Psoas muscle (tissue), 8 donors: ENCODE data around the gene RAPGEF6. TPM values are rescaled to one million over a fixed set of nuclear protein-coding genes. Genes with fewer than 3 reads are reported as not detected.
A peak's percentile ranks its signal among the peaks of the same experiment; 100 is the strongest.

ENCODE experiments used
- ATAC-seq, 4 donors: fragments of 200-7000 bp; cut with Tn5 transposase; one replicate each; pipeline ENCODE4 v1.9.1; 2020; ENCODE audit warnings: moderate library complexity in 3 of 4, mild to moderate bottlenecking in 2 of 4
- DNase-seq, 2 donors: peaks; one replicate each; pipeline ENCODE4 v3.0.0-alpha.2; 2020
- H3K27ac ChIP-seq: fragments of 200-600 bp; one replicate; pipeline ENCODE4 v1.8.0; 2022
- H3K27me3 ChIP-seq, 3 donors: fragments of 200-600 bp in 1 of 3; one replicate each; pipeline versions ENCODE4 v1.6.1 to v1.8.0; 2013 to 2022; ENCODE audit warnings: low read length in 2 of 3, mild to moderate bottlenecking in 2 of 3, moderate library complexity in 1 of 3; ENCODE audit not compliant: insufficient read depth in 3 of 3
- H3K36me3 ChIP-seq, 2 donors: fragments of 200-600 bp in 1 of 2; one replicate each; pipeline versions ENCODE4 v1.6.1 to v1.8.0; 2013 to 2022; ENCODE audit warnings: low read depth in 1 of 2, mild to moderate bottlenecking in 1 of 2, moderate library complexity in 1 of 2; ENCODE audit not compliant: insufficient read depth in 1 of 2
- H3K4me1 ChIP-seq: fragments of 200-600 bp; one replicate; pipeline ENCODE4 v1.8.0; 2022
- H3K4me3 ChIP-seq: fragments of 200-600 bp; one replicate; pipeline ENCODE4 v1.8.0; 2022; ENCODE audit warnings: mild to moderate bottlenecking
- H3K9me3 ChIP-seq: fragments of 200-600 bp; one replicate; pipeline ENCODE4 v1.8.0; 2022
- WGBS, 3 donors: extraction: QIAGEN DNeasy Blood & Tissue Kit; methylation state at CpG; one replicate each; pipeline versions ENCODE4 v1.1.6 to v1.1.7; 2013; 5-methylcytosine and 5-hydroxymethylcytosine counted together
- intact Hi-C, 2 donors: fragments of 100-400 bp; cut with DNase I; formaldehyde crosslinking; loops; one replicate each; pipeline versions ENCODE4 v1.11.0 to v1.14.2; 2022
- polyA plus RNA-seq, 3 donors: library from polyadenylated mRNA; stranded (reverse); fragments of 200-250 nt; gene quantifications; one replicate each; pipeline ENCODE4 v1.2.3, GENCODE V29; 2013
- total RNA-seq, 4 donors: library from RNA; stranded (reverse); fragmentation: NEBNext Ultra II Directional in 2 of 4; extraction: Animal tissue kit (Norgen Biotek cat#: 25700) in 2 of 4; gene quantifications; one replicate each; pipeline versions ENCODE4 v1.2.1 to v1.2.4, GENCODE V29; 2021 to 2023
- TF ChIP-seq, protein P1 (sequence below): fragments of 200-600 bp; IDR thresholded peaks from one replicate; pipeline ENCODE4 v1.8.0; 2022; ENCODE audit warnings: antibody characterized with exemption
- donor health status: healthy with polysubstance abuse.
- donor health status: DM: no; HTN: no; CAD: no; lungs with moderate emphysema.
- donor health status: Bipolar disorder and iron deficiency.
- donor health status: healthy.
- donor health status: DM: yes; HTN: yes; CAD: no.
- donor health status: DM: no; HTN: no; CAD: no.
- donor health status: DM: no; HTN: no; CAD: no.
- donor health status: DM: yes; HTN: yes; CAD: no.

Gene RAPGEF6
- total and polyA plus RNA-seq, 7 donors, result 1.7 to 14.1 (median 6.9) TPM

GRCh38 chr5:131384616-131385214 lies 250.3 kb downstream of the RAPGEF6 start:
- DNase-seq (no peak), ATAC-seq (no peak)
- intact Hi-C loops, result no loop called here
- TF ChIP-seq, protein P1, sequence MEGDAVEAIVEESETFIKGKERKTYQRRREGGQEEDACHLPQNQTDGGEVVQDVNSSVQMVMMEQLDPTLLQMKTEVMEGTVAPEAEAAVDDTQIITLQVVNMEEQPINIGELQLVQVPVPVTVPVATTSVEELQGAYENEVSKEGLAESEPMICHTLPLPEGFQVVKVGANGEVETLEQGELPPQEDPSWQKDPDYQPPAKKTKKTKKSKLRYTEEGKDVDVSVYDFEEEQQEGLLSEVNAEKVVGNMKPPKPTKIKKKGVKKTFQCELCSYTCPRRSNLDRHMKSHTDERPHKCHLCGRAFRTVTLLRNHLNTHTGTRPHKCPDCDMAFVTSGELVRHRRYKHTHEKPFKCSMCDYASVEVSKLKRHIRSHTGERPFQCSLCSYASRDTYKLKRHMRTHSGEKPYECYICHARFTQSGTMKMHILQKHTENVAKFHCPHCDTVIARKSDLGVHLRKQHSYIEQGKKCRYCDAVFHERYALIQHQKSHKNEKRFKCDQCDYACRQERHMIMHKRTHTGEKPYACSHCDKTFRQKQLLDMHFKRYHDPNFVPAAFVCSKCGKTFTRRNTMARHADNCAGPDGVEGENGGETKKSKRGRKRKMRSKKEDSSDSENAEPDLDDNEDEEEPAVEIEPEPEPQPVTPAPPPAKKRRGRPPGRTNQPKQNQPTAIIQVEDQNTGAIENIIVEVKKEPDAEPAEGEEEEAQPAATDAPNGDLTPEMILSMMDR, result no peak
- Histone ChIP-seq H3K36me3 (peaks cover 3 to 30% of the 10 kb centered on the region in 2 donors), H3K4me1 (peaks cover 4% of the 10 kb centered on the region), H3K27me3 (no peaks in the 10 kb centered on the region), H3K4me3 (no peak overlapping the region), H3K27ac (no peak overlapping the region), H3K9me3 (no peaks in the 10 kb centered on the region)
- WGBS, 3 donors, result 96 to 98% (median 98%) methylated on average over 3 of the region's 3 CpGs

GRCh38 chr5:131384173-131384572 lies 250.9 kb downstream of the RAPGEF6 start:
- 88 to 92% (median 91%) methylated on average over 6 of the region's 6 CpGs for WGBS, 3 donors
- DNase-seq (no peak), ATAC-seq (no peak)
- no peaks in the 10 kb centered on the region for H3K9me3 ChIP-seq
- no peak overlapping the region for H3K4me3 ChIP-seq
- H3K36me3 ChIP-seq, result peaks cover 3 to 29% of the 10 kb centered on the region in 2 donors
- H3K4me1 ChIP-seq, result peaks cover 4% of the 10 kb centered on the region
- intact Hi-C loops, result no loop called here
- no peak overlapping the region for H3K27ac ChIP-seq
- TF ChIP-seq, protein P1, result no peak
- no peaks in the 10 kb centered on the region for H3K27me3 ChIP-seq

GRCh38 chr5:131382407-131383395 lies 252.3 kb downstream of the RAPGEF6 start:
- H3K9me3 ChIP-seq, result no peaks in the 10 kb centered on the region
- ATAC-seq, result peak in 2 of 4 donors; percentile 46 to 51

GRCh38 chr5:131381777-131382176 lies 253.3 kb downstream of the RAPGEF6 start:
- intact Hi-C loops, result no loop called here
- Histone ChIP-seq H3K9me3 (no peaks in the 10 kb centered on the region), H3K27me3 (no peaks in the 10 kb centered on the region), H3K4me1 (peaks cover 4% of the 10 kb centered on the region), H3K27ac (no peak overlapping the region), H3K4me3 (no peak overlapping the region), H3K36me3 (peaks cover 3 to 14% of the 10 kb centered on the region in 2 donors)
- DNase-seq (no peak), ATAC-seq (no peak)
- 90 to 96% (median 92%) methylated on average over 2 of the region's 2 CpGs for WGBS, 3 donors
- TF ChIP-seq, protein P1, result no peak

More at GRCh38 chr5:131382407-131383395, 252.3 kb downstream of the RAPGEF6 start:
- Histone ChIP-seq H3K36me3 (peaks cover 3 to 21% of the 10 kb centered on the region in 2 donors), H3K27me3 (no peaks in the 10 kb centered on the region), H3K27ac (no peak overlapping the region), H3K4me3 (no peak overlapping the region), H3K4me1 (peaks cover 4% of the 10 kb centered on the region)
- no peak for DNase-seq
- WGBS, 3 donors, result 69 to 85% (median 74%) methylated on average over 3 of the region's 3 CpGs
- intact Hi-C loops, result no loop called here
- TF ChIP-seq, protein P1, result peak; percentile 22
